GM21515 (cell line): ENCODE measurements around the gene FYB1.
"Not testable (repeated sequence)": the region's sequence is repeated elsewhere in the genome, so short reads cannot be mapped to it uniquely, and the experiment has no call there.

Experiments
- ATAC-seq: cut with Tn5 transposase; IDR thresholded peaks from one replicate; pipeline ENCODE4 v1.9.1; 2021; ENCODE audit not compliant: unreplicated experiment

The FYB1 gene

GRCh38 chr5:39190311-39191102 lies 28.9 kb downstream of the FYB1 start:
- ATAC-seq = no peak

- ATAC-seq = no peak
Observed at GRCh38 chr5:39189292-39189955, 29.9 kb downstream of the FYB1 start.

GRCh38 chr5:39187831-39188731 lies 31.3 kb downstream of the FYB1 start:
- no peak for ATAC-seq

- ATAC-seq = no peak
Observed at GRCh38 chr5:39186722-39187539, 32.4 kb downstream of the FYB1 start.

- ATAC-seq = no peak
Observed at GRCh38 chr5:39186289-39186688, 33.1 kb downstream of the FYB1 start.

GRCh38 chr5:39185761-39186160 lies 33.6 kb downstream of the FYB1 start:
- ATAC-seq = no peak

- ATAC-seq = not testable (repeated sequence)
Observed at GRCh38 chr5:39179561-39179960, 39.8 kb downstream of the FYB1 start.

- no peak for ATAC-seq
Observed at GRCh38 chr5:39178861-39179260, 40.5 kb downstream of the FYB1 start.

- ATAC-seq = no peak
Observed at GRCh38 chr5:39178171-39178570, 41.2 kb downstream of the FYB1 start.

GRCh38 chr5:39177631-39177964 lies 41.8 kb downstream of the FYB1 start:
- ATAC-seq = peak; percentile 64

- no peak for ATAC-seq
Observed at GRCh38 chr5:39176759-39177630, 42.4 kb downstream of the FYB1 start.

- no peak for ATAC-seq
Observed at GRCh38 chr5:39175273-39175955, 43.9 kb downstream of the FYB1 start.

GRCh38 chr5:39173069-39173468 lies 46.3 kb downstream of the FYB1 start:
- no peak for ATAC-seq

GRCh38 chr5:39172593-39172992 lies 46.8 kb downstream of the FYB1 start:
- no peak for ATAC-seq

GRCh38 chr5:39171647-39172046 lies 47.7 kb downstream of the FYB1 start:
- no peak for ATAC-seq

GRCh38 chr5:39169081-39169480 lies 50.3 kb downstream of the FYB1 start:
- ATAC-seq = no peak

- ATAC-seq = no peak
Observed at GRCh38 chr5:39167972-39168342, 51.4 kb downstream of the FYB1 start.

GRCh38 chr5:39167141-39167971 lies 52.0 kb downstream of the FYB1 start:
- no peak for ATAC-seq
